GM13977 (cell line): ENCODE data around the gene ITFG1.
"Not testable (repeated sequence)": the region's sequence is repeated elsewhere in the genome, so short reads cannot be mapped to it uniquely, and the experiment has no call there.

Experiments
- DNase-seq: peaks from one replicate; pipeline ENCODE4 v3.0.0; 2012; ENCODE audit warnings: low spot score
- CTCF ChIP-seq: IDR thresholded peaks from 2 replicates; pipeline ENCODE4 v1.5.1; 2012; ENCODE audit warnings: mild to moderate bottlenecking, control low read depth; ENCODE audit not compliant: insufficient read depth; ENCODE audit errors: extremely low read depth, missing control alignments
- in situ Hi-C: fragments of 300-500 bp; cut with MboI; formaldehyde crosslinking; loops from one replicate; pipeline ENCODE4 v1.12.0; 2022; ENCODE audit warnings: low sequenced_read_pairs, low pct_unique_long_range_greater_than_20kb, mixed read lengths, inconsistent platforms; ENCODE audit not compliant: unreplicated experiment

ITFG1 gene

GRCh38 chr16:47230296-47230695 lies 230.6 kb downstream of the ITFG1 start:
- no peak for DNase-seq
- in situ Hi-C loops, result no loop called here
- TF ChIP-seq CTCF, result no peak

- DNase-seq, result no peak
- TF ChIP-seq CTCF, result no peak
- in situ Hi-C loops, result no loop called here
Observed at GRCh38 chr16:47229053-47230050, 231.5 kb downstream of the ITFG1 start.

- in situ Hi-C loops, result no loop called here
- no peak for DNase-seq
- no peak for TF ChIP-seq CTCF
Observed at GRCh38 chr16:47228241-47228640, 232.6 kb downstream of the ITFG1 start.

- no peak for DNase-seq
- in situ Hi-C loops, result no loop called here
- no peak for TF ChIP-seq CTCF
Observed at GRCh38 chr16:47213761-47214440, 247.0 kb downstream of the ITFG1 start.

- in situ Hi-C loops, result no loop called here
- no peak for TF ChIP-seq CTCF
Observed at GRCh38 chr16:47211218-47211617, 249.6 kb downstream of the ITFG1 start.

GRCh38 chr16:47204736-47205504 lies 255.9 kb downstream of the ITFG1 start:
- in situ Hi-C loops, result no loop called here
- DNase-seq, result no peak
- peak; percentile 40 for TF ChIP-seq CTCF

More at GRCh38 chr16:47211218-47211617, 249.6 kb downstream of the ITFG1 start:
- no peak for DNase-seq

GRCh38 chr16:47203433-47203832 lies 257.4 kb downstream of the ITFG1 start:
- DNase-seq, in situ Hi-C loops: not testable (repeated sequence)
